ENCODE results near the gene TPSB2. TPM values are rescaled to one million over a fixed set of nuclear protein-coding genes. Genes with fewer than 3 reads are reported as not detected.
"Not testable (repeated sequence)": the region's sequence is repeated elsewhere in the genome, so short reads cannot be mapped to it uniquely, and the experiment has no call there.

TPSB2 gene
- total RNA-seq, 4 donors from 2014 or later: 7.5 to 304 (median 199) TPM

GRCh38 chr16:1189455-1189854 lies 40.5 kb downstream of the TPSB2 start:
- no peaks in the 10 kb centered on the region for H3K9me3 ChIP-seq
- TF ChIP-seq POLR2A (IDR thresholded peaks at IDR 0.05; ENCODE audit: low read depth) (no peak), POLR2AphosphoS5 (IDR thresholded peaks at IDR 0.05) (no peak), CTCF (IDR thresholded peaks at IDR 0.05) (no peak), EP300 (IDR thresholded peaks at IDR 0.05) (no peak)
- intact Hi-C loops (cut with DNase I): no loop called here

GRCh38 chr16:1188432-1189189 lies 41.4 kb downstream of the TPSB2 start:
- Histone ChIP-seq H3K4me1 (peaks cover 5 to 79% (median 75%) of the 10 kb centered on the region in 4 donors), H3K4me3 (no peak overlapping the region), H3K27me3 (no peaks in the 10 kb centered on the region), H3K36me3 (peaks cover 0 to 7% (median 3%) of the 10 kb centered on the region in 4 donors), H3K27ac (replicated peaks in 1 of 4) (peak overlapping the region in 3 of 4 donors; percentile 47 to 55 (median 50)), H3K9me3 (no peaks in the 10 kb centered on the region)
- intact Hi-C loops (cut with DNase I): no loop called here
- TF ChIP-seq POLR2AphosphoS5 (IDR thresholded peaks at IDR 0.05): peak in 1 of 2 donors; percentile 23
- no peak for TF ChIP-seq CTCF (IDR thresholded peaks at IDR 0.05)
- DNase-seq (ENCODE audit: extremely low spot score): no peak
- 43% methylated on average over 26 of the region's 32 CpGs for WGBS

More at GRCh38 chr16:1189455-1189854, 40.5 kb downstream of the TPSB2 start:
- Histone ChIP-seq H3K4me1 (peaks cover 0 to 79% (median 75%) of the 10 kb centered on the region in 4 donors), H3K27me3 (no peaks in the 10 kb centered on the region), H3K27ac (replicated peaks in 1 of 4) (peak overlapping the region in 2 of 4 donors; percentile 85 to 88), H3K4me3 (no peak overlapping the region), H3K36me3 (peaks cover 0 to 7% (median 2%) of the 10 kb centered on the region in 4 donors)
- DNase-seq (ENCODE audit: extremely low spot score): no peak
- WGBS: 62% methylated on average over 6 of the region's 7 CpGs

GRCh38 chr16:1185460-1186207 lies 44.4 kb downstream of the TPSB2 start:
- H3K27me3 ChIP-seq; H3K36me3 ChIP-seq; DNase-seq (ENCODE audit: extremely low spot score); intact Hi-C loops (cut with DNase I); H3K4me3 ChIP-seq; H3K9me3 ChIP-seq: not testable (repeated sequence)
- peaks cover 28 to 79% (median 75%) of the 10 kb centered on the region in 4 donors for H3K4me1 ChIP-seq
- WGBS: 92% methylated on average over 32 of the region's 86 CpGs
- H3K27ac ChIP-seq (replicated peaks in 1 of 4): peak overlapping the region; percentile 92 to 98 (median 94)

- WGBS: 97% methylated on average over 13 of the region's 18 CpGs
- peak overlapping the region; percentile 92 to 98 (median 94) for H3K27ac ChIP-seq (replicated peaks in 1 of 4)
- no peaks in the 10 kb centered on the region for H3K9me3 ChIP-seq
- intact Hi-C loops (cut with DNase I): no loop called here
- H3K27me3 ChIP-seq: no peaks in the 10 kb centered on the region
- H3K36me3 ChIP-seq: peaks cover 0 to 8% (median 3%) of the 10 kb centered on the region in 4 donors
- TF ChIP-seq CTCF (IDR thresholded peaks at IDR 0.05): no peak
- no peak for TF ChIP-seq POLR2AphosphoS5 (IDR thresholded peaks at IDR 0.05)
- TF ChIP-seq EP300 (IDR thresholded peaks at IDR 0.05): no peak
- no peak for TF ChIP-seq POLR2A (IDR thresholded peaks at IDR 0.05; ENCODE audit: low read depth)
- H3K4me1 ChIP-seq: peaks cover 28 to 79% (median 75%) of the 10 kb centered on the region in 4 donors
- DNase-seq (ENCODE audit: extremely low spot score): no peak
- H3K4me3 ChIP-seq: no peak overlapping the region
Observed at GRCh38 chr16:1184980-1185379, 45.0 kb downstream of the TPSB2 start.

GRCh38 chr16:1184156-1184868 lies 45.7 kb downstream of the TPSB2 start:
- no peak for TF ChIP-seq POLR2A (IDR thresholded peaks at IDR 0.05; ENCODE audit: low read depth)
- peak; percentile 69 to 71 for TF ChIP-seq POLR2AphosphoS5 (IDR thresholded peaks at IDR 0.05)
- no peak for TF ChIP-seq EP300 (IDR thresholded peaks at IDR 0.05)
- peak; percentile 33 to 43 (median 40) for TF ChIP-seq CTCF (IDR thresholded peaks at IDR 0.05)
- no peaks in the 10 kb centered on the region for H3K27me3 ChIP-seq
- H3K4me1 ChIP-seq: peaks cover 28 to 82% (median 78%) of the 10 kb centered on the region in 4 donors

More at GRCh38 chr16:1184156-1184868, 45.7 kb downstream of the TPSB2 start:
- no peaks in the 10 kb centered on the region for H3K9me3 ChIP-seq
- intact Hi-C loops (cut with DNase I): no loop called here
- H3K27ac ChIP-seq (replicated peaks in 1 of 4): peak overlapping the region; percentile 92 to 98 (median 94)
- no peak overlapping the region for H3K4me3 ChIP-seq
- peaks cover 0 to 8% (median 3%) of the 10 kb centered on the region in 4 donors for H3K36me3 ChIP-seq
- WGBS: 68% methylated on average over 16 of the region's 26 CpGs
- no peak for DNase-seq (ENCODE audit: extremely low spot score)
